Fibroblast of peridontal ligament (primary cell): ENCODE results near the gene LGALS3.
A peak's percentile ranks its signal among the peaks of the same experiment; 100 is the strongest.

Experiments
- DNase-seq: peaks from one replicate; pipeline ENCODE4 v3.0.0-alpha.2; 2010; ENCODE audit errors: extremely low read depth

Gene LGALS3

GRCh38 chr14:55191203-55192053, 62.4 kb downstream of the LGALS3 start, which contains the start of gene DLGAP5:
DLGAP5 (minus strand) TSS chr14:55191585; CDS start chr14:55189179, 2,406 bp downstream.
- peak; percentile 96 for DNase-seq

- DNase-seq: no peak
Observed at GRCh38 chr14:55192054-55192621, 63.1 kb downstream of the LGALS3 start.

GRCh38 chr14:55194656-55195355, 65.8 kb downstream of the LGALS3 start:
- no peak for DNase-seq
